H9 (cell line): ENCODE measurements around the gene VWA8. TPM values are rescaled to one million over a fixed set of nuclear protein-coding genes. Genes with fewer than 3 reads are reported as not detected.

Experiments
- DNase-seq: peaks from one replicate; pipeline ENCODE4 v3.0.0-alpha.2; 2017
- H2AFZ ChIP-seq: one replicate; pipeline ENCODE4 v1.6.1; 2013; ENCODE audit warnings: mild to moderate bottlenecking, low read length, control low read depth, moderate library complexity
- H2AK5ac ChIP-seq: 2 replicates; pipeline ENCODE4 v1.6.1; 2013; ENCODE audit warnings: low read length, control low read depth, mixed read lengths; ENCODE audit not compliant: insufficient read length
- H2BK120ac ChIP-seq: one replicate; pipeline ENCODE4 v1.6.1; 2013; ENCODE audit warnings: low read depth, mild to moderate bottlenecking, low read length, control low read depth, inconsistent platforms; ENCODE audit not compliant: poor library complexity, severe bottlenecking
- H2BK12ac ChIP-seq: 2 replicates; pipeline ENCODE4 v1.6.1; 2013; ENCODE audit warnings: low read length, control low read depth, mixed read lengths, low read depth; ENCODE audit not compliant: insufficient read length
- H2BK15ac ChIP-seq: 2 replicates; pipeline ENCODE4 v1.6.1; 2013; ENCODE audit warnings: low read depth, low read length, control low read depth
- H2BK20ac ChIP-seq: one replicate; pipeline ENCODE4 v1.6.1; 2013; ENCODE audit warnings: low read depth, mild to moderate bottlenecking, low read length, control low read depth, inconsistent platforms; ENCODE audit not compliant: poor library complexity, severe bottlenecking
- H2BK5ac ChIP-seq: 2 replicates; pipeline ENCODE4 v1.6.1; 2013; ENCODE audit warnings: low read length, control low read depth, mixed read lengths; ENCODE audit not compliant: insufficient read length
- H3K14ac ChIP-seq: 2 replicates; pipeline ENCODE4 v1.6.1; 2013; ENCODE audit warnings: low read length, control low read depth; ENCODE audit not compliant: insufficient read depth
- H3K18ac ChIP-seq: 2 replicates; pipeline ENCODE4 v1.6.1; 2013; ENCODE audit warnings: low read depth, mild to moderate bottlenecking, mixed read lengths, low read length, control low read depth; ENCODE audit not compliant: insufficient read length
- H3K23ac ChIP-seq: 2 replicates; pipeline ENCODE4 v1.6.1; 2013; ENCODE audit warnings: low read length, control low read depth, mixed read lengths, low read depth; ENCODE audit not compliant: insufficient read length
- H3K23me2 ChIP-seq: 2 replicates; pipeline ENCODE4 v1.6.1; 2013; ENCODE audit warnings: low read depth, mild to moderate bottlenecking, mixed read lengths, low read length, control low read depth; ENCODE audit not compliant: insufficient read length, poor library complexity, severe bottlenecking
- H3K27ac ChIP-seq: 2 replicates; pipeline ENCODE4 v1.5.1; 2013; ENCODE audit warnings: low read length, control low read depth, mixed read lengths, low read depth; ENCODE audit not compliant: insufficient read length
- H3K27me3 ChIP-seq: 2 replicates; pipeline ENCODE4 v1.6.1; 2013; ENCODE audit warnings: low read length, control low read depth, inconsistent platforms; ENCODE audit not compliant: insufficient read depth
- H3K4ac ChIP-seq: 2 replicates; pipeline ENCODE4 v1.6.1; 2013; ENCODE audit warnings: low read depth, mild to moderate bottlenecking, control low read depth, inconsistent platforms, low read length, moderate library complexity
- H3K4me1 ChIP-seq: 2 replicates; pipeline ENCODE4 v1.6.1; 2013; ENCODE audit warnings: low read length, control low read depth, inconsistent platforms; ENCODE audit not compliant: insufficient read depth
- H3K4me2 ChIP-seq: 2 replicates; pipeline ENCODE4 v1.6.1; 2013; ENCODE audit warnings: low read length, control low read depth, mixed read lengths; ENCODE audit not compliant: insufficient read length, insufficient read depth
- H3K56ac ChIP-seq: 2 replicates; pipeline ENCODE4 v1.6.1; 2013; ENCODE audit warnings: low read depth, mild to moderate bottlenecking, mixed read lengths, low read length, control low read depth; ENCODE audit not compliant: insufficient read length
- H3K79me1 ChIP-seq: 2 replicates; pipeline ENCODE4 v1.6.1; 2013; ENCODE audit warnings: low read depth, mild to moderate bottlenecking, moderate library complexity, low read length, control low read depth, inconsistent platforms; ENCODE audit not compliant: insufficient read depth, poor library complexity, severe bottlenecking
- H3K79me2 ChIP-seq: 2 replicates; pipeline ENCODE4 v1.6.1; 2013; ENCODE audit warnings: low read length, control low read depth, inconsistent platforms; ENCODE audit not compliant: insufficient read depth
- H3K9ac ChIP-seq: 2 replicates; pipeline ENCODE4 v1.6.1; 2013; ENCODE audit warnings: low read length, control low read depth, mixed read lengths; ENCODE audit not compliant: insufficient read length; ENCODE audit errors: extremely low read depth
- H3K9me3 ChIP-seq: one replicate; pipeline ENCODE4 v1.6.1; 2013; ENCODE audit warnings: low read depth, low read length, inconsistent platforms; ENCODE audit not compliant: control insufficient read depth
- H3T11ph ChIP-seq: one replicate; pipeline ENCODE4 v1.6.1; 2013; ENCODE audit warnings: mild to moderate bottlenecking, low read length, control low read depth, inconsistent platforms
- H4K20me1 ChIP-seq: one replicate; pipeline ENCODE4 v1.6.1; 2013; ENCODE audit not compliant: control insufficient read depth, insufficient read length, insufficient read depth
- H4K5ac ChIP-seq: 2 replicates; pipeline ENCODE4 v1.6.1; 2013; ENCODE audit warnings: low read depth, mild to moderate bottlenecking, mixed read lengths, low read length, control low read depth; ENCODE audit not compliant: insufficient read length
- H4K8ac ChIP-seq: replicated peaks from 2 replicates; pipeline ENCODE4 v1.6.1; 2013; ENCODE audit warnings: low read length, control low read depth, mixed read lengths, low read depth; ENCODE audit not compliant: insufficient read length
- H4K91ac ChIP-seq: 2 replicates; pipeline ENCODE4 v1.6.1; 2013; ENCODE audit warnings: low read depth, mild to moderate bottlenecking, moderate library complexity, mixed read lengths, low read length, control low read depth; ENCODE audit not compliant: insufficient read length
- H3K27ac Mint-ChIP-seq, 3 experiments: 2 replicates in 2 of 3; 3 replicates in 1 of 3; pipeline ENCODE4 v1.8.0; 2020 to 2021; ENCODE audit warnings: mixed read lengths in 3 of 3, mild to moderate bottlenecking in 1 of 3, moderate library complexity in 1 of 3
- H3K27me3 Mint-ChIP-seq: 2 replicates; pipeline ENCODE4 v1.8.0; 2021; ENCODE audit warnings: low read depth, mild to moderate bottlenecking, moderate library complexity, mixed read lengths
- H3K36me3 Mint-ChIP-seq, 3 experiments: 2 replicates in 2 of 3; 3 replicates in 1 of 3; pipeline ENCODE4 v1.8.0; 2020 to 2021; ENCODE audit warnings: low read depth in 3 of 3, mixed read lengths in 3 of 3; ENCODE audit not compliant: insufficient read depth in 1 of 3
- H3K4me1 Mint-ChIP-seq, 2 experiments: 2 replicates each; pipeline ENCODE4 v1.8.0; 2020; ENCODE audit warnings: mixed read lengths in 2 of 2
- H3K4me3 Mint-ChIP-seq, 2 experiments: 2 replicates in 1 of 2; 3 replicates in 1 of 2; pipeline ENCODE4 v1.8.0; 2020 to 2021; ENCODE audit warnings: mild to moderate bottlenecking in 2 of 2, mixed read lengths in 2 of 2, moderate library complexity in 1 of 2
- H3K9me3 Mint-ChIP-seq, 2 experiments: 2 replicates in 1 of 2; 3 replicates in 1 of 2; pipeline ENCODE4 v1.8.0; 2020; ENCODE audit warnings: mild to moderate bottlenecking in 2 of 2, mixed read lengths in 2 of 2, moderate library complexity in 1 of 2
- CTCF ChIP-seq: fragments of 200-600 bp; sonication (generic); conservative IDR thresholded peaks from 3 replicates; pipeline ENCODE4 v1.8.0; 2021; ENCODE audit warnings: antibody characterized with exemption, mild to moderate bottlenecking
- WGBS: extraction: QIAGEN DNeasy Blood & Tissue Kit; methylation state at CpG from one replicate; pipeline ENCODE4 v1.1.7; 2013; ENCODE audit warnings: missing lambda C conversion rate, low lambda C conversion rate, mixed read lengths; ENCODE audit not compliant: insufficient read length; ENCODE audit errors: extremely low coverage; 5-methylcytosine and 5-hydroxymethylcytosine counted together
- total RNA-seq: library from RNA; stranded (reverse); gene quantifications from 2 replicates; pipeline ENCODE4 v1.2.1, GENCODE V29; 2021

VWA8 gene
- total RNA-seq, 1 experiment from 2014 or later, result 17.4 TPM

GRCh38 chr13:41673640-41674039 is 287.3 kb downstream of the VWA8 start:
- H3K27me3 ChIP-seq, result no peaks in the 10 kb centered on the region
- no peak overlapping the region for H3K4me3 Mint-ChIP-seq
- no peaks in the 10 kb centered on the region for H3K27me3 Mint-ChIP-seq
- no peak overlapping the region for H4K5ac ChIP-seq
- no peaks in the 10 kb centered on the region; a peak in 3 of 7 replicates for H3K36me3 Mint-ChIP-seq
- no peaks in the 10 kb centered on the region for H4K20me1 ChIP-seq
- H3K23me2 ChIP-seq, result no peaks in the 10 kb centered on the region
- no peak overlapping the region for H3K14ac ChIP-seq
- no peak overlapping the region for H2AK5ac ChIP-seq
- no peak overlapping the region for H3K56ac ChIP-seq
- peaks cover 0 to 3% of the 10 kb centered on the region in 2 experiments; a peak in 1 of 4 replicates for H3K4me1 Mint-ChIP-seq
- DNase-seq, result no peak
- no peak overlapping the region for H2BK12ac ChIP-seq
- H2BK120ac ChIP-seq, result no peak overlapping the region
- no peak overlapping the region for H2AFZ ChIP-seq
- H3K23ac ChIP-seq, result no peak overlapping the region
- no peak overlapping the region for H2BK15ac ChIP-seq
- H3K27ac Mint-ChIP-seq, result no peak overlapping the region
- WGBS, result no CpG with 5 or more reads among the region's 2 CpGs
- H3K18ac ChIP-seq, result no peak overlapping the region
- no peaks in the 10 kb centered on the region for H3K79me1 ChIP-seq
- no peak overlapping the region for H3K9ac ChIP-seq
- H3K9me3 Mint-ChIP-seq, result no peaks in the 10 kb centered on the region
- no peaks in the 10 kb centered on the region for H3K4me1 ChIP-seq
- no peak overlapping the region for H2BK20ac ChIP-seq
- no peak overlapping the region for H2BK5ac ChIP-seq
- H3K4me2 ChIP-seq, result no peak overlapping the region
- no peaks in the 10 kb centered on the region for H3K9me3 ChIP-seq
- no peak overlapping the region for H3K27ac ChIP-seq
- H4K8ac ChIP-seq, result no peak overlapping the region
- TF ChIP-seq CTCF, result no peak
- no peak overlapping the region for H3T11ph ChIP-seq
- no peak overlapping the region for H4K91ac ChIP-seq
- no peak overlapping the region for H3K4ac ChIP-seq
- H3K79me2 ChIP-seq, result no peaks in the 10 kb centered on the region
